IMR-90 (cell line): Measurements from ENCODE around the gene RPH3AL. TPM values are rescaled to one million over a fixed set of nuclear protein-coding genes. Genes with fewer than 3 reads are reported as not detected.
"Not testable (repeated sequence)": the region's sequence is repeated elsewhere in the genome, so short reads cannot be mapped to it uniquely, and the experiment has no call there.

ENCODE experiments used
- ATAC-seq: fragments of 200-7000 bp; cut with Tn5 transposase; 2 replicates; pipeline ENCODE4 v1.9.1; 2020; ENCODE audit warnings: low read depth, mild to moderate bottlenecking, moderate library complexity
- BruUV-seq: library from RNA; stranded (reverse); fragments of 400-500 nt; replicated peaks from 2 replicates; lab custom pipeline; 2021; lab: Mats Ljungman, UMichigan
- CTCF ChIA-PET: fragments of 300-600 bp; formaldehyde crosslinking; extraction: SDS; loops from one replicate; lab custom pipeline; 2021; ENCODE audit warnings: antibody characterized with exemption; lab: Yijun Ruan, JAX
- POLR2A ChIA-PET: fragments of 300-600 bp; sonication (Branson Sonifier 250); formaldehyde crosslinking; loops from one replicate; lab custom pipeline; 2022; ENCODE audit warnings: antibody characterized with exemption; ENCODE audit not compliant: unreplicated experiment; lab: Charles Lee
- DNase-seq: peaks from one replicate; pipeline ENCODE4 v3.0.0; 2013
- H2AFZ ChIP-seq: replicated peaks from 2 replicates; pipeline ENCODE3; 2013; ENCODE audit warnings: low read length, mild to moderate bottlenecking; ENCODE audit not compliant: poor library complexity
- H2AK5ac ChIP-seq: 2 replicates; pipeline ENCODE4 v1.6.1; 2013; ENCODE audit warnings: low read depth, low read length, inconsistent platforms
- H2AK9ac ChIP-seq: replicated peaks from 2 replicates; pipeline ENCODE3; 2013; ENCODE audit warnings: mild to moderate bottlenecking, low read depth, low read length, moderate library complexity; ENCODE audit not compliant: poor library complexity
- H2BK120ac ChIP-seq: 2 replicates; pipeline ENCODE4 v1.6.1; 2013; ENCODE audit warnings: low read depth, low read length, inconsistent platforms
- H2BK15ac ChIP-seq: 3 replicates; pipeline ENCODE4 v1.6.1; 2013; ENCODE audit warnings: low read depth, low read length, inconsistent platforms
- H2BK20ac ChIP-seq: 2 replicates; pipeline ENCODE4 v1.6.1; 2013; ENCODE audit warnings: low read depth, mild to moderate bottlenecking, inconsistent platforms, low read length, moderate library complexity
- H2BK5ac ChIP-seq: 2 replicates; pipeline ENCODE4 v1.6.1; 2013; ENCODE audit warnings: mild to moderate bottlenecking, low read depth, low read length, inconsistent platforms; ENCODE audit not compliant: poor library complexity, severe bottlenecking
- H3K14ac ChIP-seq: replicated peaks from 2 replicates; pipeline ENCODE4 v1.6.1; 2013; ENCODE audit warnings: low read depth, low read length, inconsistent platforms
- H3K18ac ChIP-seq: 2 replicates; pipeline ENCODE4 v1.6.1; 2013; ENCODE audit warnings: low read depth, low read length, control low read depth
- H3K23ac ChIP-seq: 2 replicates; pipeline ENCODE4 v1.6.1; 2013; ENCODE audit warnings: low read depth, low read length, inconsistent platforms
- H3K27ac ChIP-seq: 2 replicates; pipeline ENCODE4 v1.5.1; 2013; ENCODE audit warnings: mild to moderate bottlenecking, control low read depth, low read length; ENCODE audit not compliant: insufficient read depth
- H3K27me3 ChIP-seq: 2 replicates; pipeline ENCODE4 v1.6.1; 2013; ENCODE audit warnings: low read length; ENCODE audit not compliant: control insufficient read depth, insufficient read depth
- H3K36me3 ChIP-seq: 2 replicates; pipeline ENCODE4 v1.6.1; 2013; ENCODE audit warnings: low read length, mixed read lengths; ENCODE audit not compliant: control insufficient read depth, insufficient read depth
- H3K4ac ChIP-seq: 2 replicates; pipeline ENCODE4 v1.6.1; 2013; ENCODE audit warnings: low read depth, low read length, inconsistent platforms
- H3K4me1 ChIP-seq: 2 replicates; pipeline ENCODE4 v1.6.1; 2013; ENCODE audit warnings: low read length, mixed read lengths; ENCODE audit not compliant: control insufficient read depth, insufficient read depth
- H3K4me2 ChIP-seq: 2 replicates; pipeline ENCODE4 v1.6.1; 2013; ENCODE audit warnings: low read depth, mild to moderate bottlenecking, control low read depth, low read length, moderate library complexity
- H3K4me3 ChIP-seq: 2 replicates; pipeline ENCODE4 v1.5.1; 2013; ENCODE audit warnings: low read depth, mild to moderate bottlenecking, control low read depth, low read length, moderate library complexity; ENCODE audit not compliant: insufficient read depth
- H3K56ac ChIP-seq: 2 replicates; pipeline ENCODE4 v1.6.1; 2013; ENCODE audit warnings: low read length, inconsistent platforms; ENCODE audit not compliant: insufficient read depth; ENCODE audit errors: extremely low read depth
- H3K79me1 ChIP-seq, 2 experiments: 2 replicates each; pipeline ENCODE4 v1.6.1; 2013; ENCODE audit warnings: low read length in 2 of 2, inconsistent platforms in 1 of 2, low read depth in 1 of 2
- H3K9ac ChIP-seq: 2 replicates; pipeline ENCODE4 v1.6.1; 2013; ENCODE audit warnings: low read depth, low read length, control low read depth
- H3K9me1 ChIP-seq: 2 replicates; pipeline ENCODE4 v1.6.1; 2013; ENCODE audit warnings: low read length, inconsistent platforms; ENCODE audit not compliant: insufficient read depth
- H3K9me3 ChIP-seq: 2 replicates; pipeline ENCODE4 v1.6.1; 2013; ENCODE audit warnings: low read length; ENCODE audit not compliant: control insufficient read depth, insufficient read depth
- H4K20me1 ChIP-seq: 2 replicates; pipeline ENCODE4 v1.6.1; 2013; ENCODE audit warnings: low read length, inconsistent platforms; ENCODE audit not compliant: insufficient read depth
- H4K5ac ChIP-seq: 2 replicates; pipeline ENCODE4 v1.6.1; 2013; ENCODE audit warnings: mild to moderate bottlenecking, low read depth, low read length, control low read depth
- H4K8ac ChIP-seq, 2 experiments: 2 replicates each; pipeline ENCODE4 v1.6.1; 2013; ENCODE audit warnings: low read depth in 2 of 2, low read length in 2 of 2, control low read depth in 1 of 2, inconsistent platforms in 1 of 2
- H4K91ac ChIP-seq: 2 replicates; pipeline ENCODE4 v1.6.1; 2013; ENCODE audit warnings: low read depth, low read length, inconsistent platforms; ENCODE audit not compliant: insufficient read depth
- WGBS, 2 experiments: methylation state at CpG; one replicate each; pipeline versions ENCODE4 v1.1.5 to v1.1.7; 2013; ENCODE audit warnings: missing lambda C conversion rate in 2 of 2; ENCODE audit not compliant: insufficient read length in 1 of 2; ENCODE audit errors: extremely low coverage in 2 of 2; 5-methylcytosine and 5-hydroxymethylcytosine counted together
- dilution Hi-C: fragments of 300-500 bp; cut with HindIII; formaldehyde crosslinking; loops from one replicate; pipeline ENCODE4 v1.14.3; 2018; ENCODE audit warnings: low sequenced_read_pairs; ENCODE audit not compliant: unreplicated experiment
- in situ Hi-C: fragments of 300-500 bp; cut with MboI; formaldehyde crosslinking; loops from 3 replicates; pipeline ENCODE4 v1.14.3; 2019; ENCODE audit warnings: low sequenced_read_pairs, inconsistent platforms, mixed read lengths
- intact Hi-C: fragments of 100-400 bp; cut with micrococcal nuclease; formaldehyde crosslinking; loops from 2 replicates; pipeline ENCODE4 v1.10.0; 2022
- polyA plus RNA-seq, 3 experiments: library from polyadenylated mRNA; depleted of rRNA; stranded (reverse); fragments of >200 nt; gene quantifications; 2 replicates each; pipeline ENCODE4 v1.2.3, GENCODE V29; 2012; ENCODE audit warnings: low replicate concordance in 1 of 3
- total RNA-seq: library from RNA; depleted of rRNA; stranded (reverse); fragments of >200 nt; gene quantifications from 2 replicates; pipeline ENCODE4 v1.2.3, GENCODE V29; 2012

The RPH3AL gene
- total and polyA plus RNA-seq, 2 of the 4 experiments (the other 2 are of a cell fraction) = 1.8 to 2.5 TPM

- H3K9me1 ChIP-seq, H3K9me3 ChIP-seq, H4K5ac ChIP-seq, BruUV-seq, H2AK9ac ChIP-seq, H4K8ac ChIP-seq, H2BK15ac ChIP-seq, H3K56ac ChIP-seq, intact Hi-C loops, H3K23ac ChIP-seq, H3K4me3 ChIP-seq, H4K91ac ChIP-seq, H3K9ac ChIP-seq, ATAC-seq, H2BK120ac ChIP-seq, H3K4ac ChIP-seq, H3K27ac ChIP-seq, H3K4me1 ChIP-seq, CTCF ChIA-PET, H4K20me1 ChIP-seq, in situ Hi-C loops, DNase-seq, H3K36me3 ChIP-seq, POLR2A ChIA-PET, dilution Hi-C loops, H2AK5ac ChIP-seq, H3K79me1 ChIP-seq, H2AFZ ChIP-seq, H2BK20ac ChIP-seq, H3K14ac ChIP-seq, H3K4me2 ChIP-seq, H3K18ac ChIP-seq, H2BK5ac ChIP-seq: not testable (repeated sequence)
- H3K27me3 ChIP-seq = peaks cover 27% of the 10 kb centered on the region
- no CpG with 5 or more reads among the region's 13 CpGs for WGBS, 2 experiments
Measured at GRCh38 chr17:201736-202135, 150.9 kb downstream of the RPH3AL start.

DNA sequence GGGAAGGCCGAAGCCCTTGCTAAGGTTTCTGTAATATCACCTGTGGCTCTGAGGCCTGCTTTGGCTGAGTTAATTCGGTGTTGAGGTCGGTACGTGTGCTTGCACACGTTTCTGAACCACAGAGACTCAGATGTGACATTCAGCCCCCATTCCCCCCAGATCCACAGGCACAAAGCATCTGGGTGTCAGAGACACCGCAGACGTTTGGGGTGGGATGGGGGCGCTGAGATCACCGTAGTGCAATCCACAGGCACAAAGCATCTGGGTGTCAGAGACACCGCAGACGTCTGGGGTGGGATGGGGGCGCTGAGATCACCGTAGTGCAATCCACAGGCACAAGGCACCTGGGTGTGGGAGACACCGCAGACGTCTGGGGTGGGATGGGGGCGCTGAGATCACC, 151.3 kb downstream of the RPH3AL start:
- H3K9me3 ChIP-seq, H3K4ac ChIP-seq, DNase-seq, H3K14ac ChIP-seq, intact Hi-C loops, H2AFZ ChIP-seq, H2BK20ac ChIP-seq, H4K91ac ChIP-seq, H3K9me1 ChIP-seq, H3K18ac ChIP-seq, ATAC-seq, H3K56ac ChIP-seq, H2AK5ac ChIP-seq, BruUV-seq, POLR2A ChIA-PET, H3K36me3 ChIP-seq, H4K8ac ChIP-seq, H3K79me1 ChIP-seq, in situ Hi-C loops, H2BK5ac ChIP-seq, H3K9ac ChIP-seq, H3K23ac ChIP-seq, CTCF ChIA-PET, H2AK9ac ChIP-seq, H4K20me1 ChIP-seq, H2BK15ac ChIP-seq, H3K27ac ChIP-seq, H2BK120ac ChIP-seq, H3K4me1 ChIP-seq, dilution Hi-C loops, H3K4me3 ChIP-seq, H3K4me2 ChIP-seq, H4K5ac ChIP-seq: not testable (repeated sequence)
- peaks cover 30% of the 10 kb centered on the region for H3K27me3 ChIP-seq
- 100% methylated on average over 1 of the region's 16 CpGs; no CpG with 5 or more reads in 1 of the 2 experiments for WGBS, 2 experiments
